Urothelium cell line (cell line): ENCODE measurements around the gene SCN10A.

ENCODE experiments used
- DNase-seq: peaks from one replicate; pipeline ENCODE4 v3.0.0; 2011; ENCODE audit warnings: low spot score, mixed read lengths
- FAIRE-seq: peaks from 2 replicates; lab custom pipeline; 2011; peaks lifted over from hg19 to GRCh38; lab: Jason Lieb, UNC

The SCN10A gene

GRCh38 chr3:38792983-38793382 lies 23.0 kb downstream of the SCN10A start:
- FAIRE-seq (no peak), DNase-seq (no peak)

GRCh38 chr3:38782148-38782547 lies 33.9 kb downstream of the SCN10A start:
- DNase-seq (peak; percentile 35), FAIRE-seq (no peak)

GRCh38 chr3:38773528-38773927 lies 42.5 kb downstream of the SCN10A start:
- no peak for FAIRE-seq

GRCh38 chr3:38763569-38763968 lies 52.4 kb downstream of the SCN10A start:
- FAIRE-seq: no peak
- DNase-seq: no peak

More at GRCh38 chr3:38773528-38773927, 42.5 kb downstream of the SCN10A start:
- DNase-seq: no peak

GRCh38 chr3:38758557-38758956 lies 57.5 kb downstream of the SCN10A start:
- DNase-seq (no peak), FAIRE-seq (no peak)

- DNase-seq: no peak
- FAIRE-seq: no peak
Measured at GRCh38 chr3:38757721-38758120, 58.3 kb downstream of the SCN10A start.

GRCh38 chr3:38756892-38757291 lies 59.1 kb downstream of the SCN10A start:
- no peak for DNase-seq
- no peak for FAIRE-seq

- FAIRE-seq: no peak
Measured at GRCh38 chr3:38755130-38755529, 60.9 kb downstream of the SCN10A start.

GRCh38 chr3:38746641-38747040 lies 69.4 kb downstream of the SCN10A start:
- FAIRE-seq: no peak
- no peak for DNase-seq

More at GRCh38 chr3:38755130-38755529, 60.9 kb downstream of the SCN10A start:
- peak; percentile 26 for DNase-seq

- no peak for FAIRE-seq
- no peak for DNase-seq
Measured at GRCh38 chr3:38743043-38743442, 73.0 kb downstream of the SCN10A start.

- FAIRE-seq: no peak
- DNase-seq: no peak
Measured at GRCh38 chr3:38742550-38742949, 73.5 kb downstream of the SCN10A start.

- FAIRE-seq (no peak), DNase-seq (no peak)
Measured at GRCh38 chr3:38740537-38740936, 75.5 kb downstream of the SCN10A start.

- FAIRE-seq: no peak
- DNase-seq: no peak
Measured at GRCh38 chr3:38739931-38740330, 76.1 kb downstream of the SCN10A start.

GRCh38 chr3:38739396-38739689 lies 76.7 kb downstream of the SCN10A start:
- FAIRE-seq (no peak), DNase-seq (no peak)

- DNase-seq (peak; percentile 56), FAIRE-seq (no peak)
Measured at GRCh38 chr3:38738630-38739395, 77.2 kb downstream of the SCN10A start.

GRCh38 chr3:38731522-38731921 lies 84.5 kb downstream of the SCN10A start:
- no peak for DNase-seq
- no peak for FAIRE-seq

- DNase-seq (peak; percentile 41), FAIRE-seq (no peak)
Measured at GRCh38 chr3:38730281-38730680, 85.7 kb downstream of the SCN10A start.

- no peak for DNase-seq
- FAIRE-seq: no peak
Measured at GRCh38 chr3:38728008-38728407, 88.0 kb downstream of the SCN10A start.

GRCh38 chr3:38726751-38727150 lies 89.3 kb downstream of the SCN10A start:
- DNase-seq (no peak), FAIRE-seq (no peak)

- DNase-seq (no peak), FAIRE-seq (no peak)
Measured at GRCh38 chr3:38725726-38726419, 90.1 kb downstream of the SCN10A start.

GRCh38 chr3:38724392-38724736 lies 91.7 kb downstream of the SCN10A start:
- no peak for DNase-seq
- FAIRE-seq: no peak

GRCh38 chr3:38723569-38724391 lies 92.2 kb downstream of the SCN10A start:
- FAIRE-seq: no peak

More at GRCh38 chr3:38723569-38724391, 92.2 kb downstream of the SCN10A start:
- no peak for DNase-seq
